OCI-LY7 (cell line): Measurements from ENCODE around the gene CYB5R4. TPM values are rescaled to one million over a fixed set of nuclear protein-coding genes. Genes with fewer than 3 reads are reported as not detected.

ENCODE experiments used
- BruUV-seq: library from RNA; stranded (reverse); fragments of 400-500 nt; replicated peaks from 2 replicates; lab custom pipeline; 2021; lab: Mats Ljungman, UMichigan
- CTCF ChIA-PET: fragments of 300-600 bp; sonication (Branson Sonifier 250); formaldehyde crosslinking; loops from one replicate; lab custom pipeline; 2022; ENCODE audit warnings: antibody characterized with exemption; ENCODE audit not compliant: unreplicated experiment; lab: Charles Lee
- POLR2A ChIA-PET: fragments of 300-600 bp; sonication (Branson Sonifier 250); formaldehyde crosslinking; loops from one replicate; lab custom pipeline; 2022; ENCODE audit warnings: antibody characterized with exemption; lab: Charles Lee
- DNase-seq: peaks from one replicate; pipeline ENCODE4 v3.0.0-alpha.2; 2015; ENCODE audit warnings: low spot score
- H2AFZ ChIP-seq: fragments of 200-600 bp; sonication (generic), shearing (Covaris generic); 2 replicates; pipeline ENCODE4 v1.6.1; 2014; ENCODE audit warnings: mild to moderate bottlenecking, antibody characterized with exemption, low read length, moderate library complexity
- H3K27ac ChIP-seq: fragments of 200-600 bp; sonication (generic); 2 replicates; pipeline ENCODE4 v1.5.1; 2014; ENCODE audit warnings: mixed run types, low read depth, mild to moderate bottlenecking, moderate library complexity, low read length, inconsistent platforms; ENCODE audit not compliant: poor library complexity, severe bottlenecking
- H3K36me3 ChIP-seq: fragments of 200-600 bp; sonication (generic); 2 replicates; pipeline ENCODE4 v1.6.1; 2014; ENCODE audit warnings: mild to moderate bottlenecking, antibody characterized with exemption, low read length, moderate library complexity, mixed read lengths; ENCODE audit not compliant: insufficient read depth
- H3K4me1 ChIP-seq: fragments of 200-600 bp; sonication (generic); 2 replicates; pipeline ENCODE4 v1.5.1; 2014; ENCODE audit warnings: mild to moderate bottlenecking, low read length; ENCODE audit not compliant: insufficient read depth, poor library complexity, severe bottlenecking
- H3K4me2 ChIP-seq: fragments of 200-600 bp; sonication (generic); 2 replicates; pipeline ENCODE4 v1.6.1; 2014; ENCODE audit warnings: mild to moderate bottlenecking, low read length
- H3K4me3 ChIP-seq: fragments of 200-600 bp; sonication (generic); 2 replicates; pipeline ENCODE4 v1.5.1; 2014; ENCODE audit warnings: mild to moderate bottlenecking, low read depth, low read length; ENCODE audit not compliant: poor library complexity, severe bottlenecking
- H3K79me2 ChIP-seq: fragments of 200-600 bp; sonication (generic); 2 replicates; pipeline ENCODE4 v1.6.1; 2016; ENCODE audit warnings: low read depth, mild to moderate bottlenecking, low read length, moderate library complexity, mixed read lengths; ENCODE audit not compliant: insufficient read depth
- H3K9me2 ChIP-seq: fragments of 200-600 bp; sonication (generic); 2 replicates; pipeline ENCODE4 v1.6.1; 2016; ENCODE audit warnings: mild to moderate bottlenecking, low read length, mixed read lengths; ENCODE audit not compliant: insufficient read depth
- H3K9me3 ChIP-seq: fragments of 200-600 bp; sonication (generic); 2 replicates; pipeline ENCODE4 v1.6.1; 2014; ENCODE audit warnings: mild to moderate bottlenecking, mixed run types, low read length, mixed read lengths
- H4K20me1 ChIP-seq: fragments of 200-600 bp; sonication (generic); 2 replicates; pipeline ENCODE4 v1.6.1; 2014; ENCODE audit warnings: mild to moderate bottlenecking, antibody characterized with exemption, low read length, moderate library complexity, mixed read lengths; ENCODE audit not compliant: insufficient read depth
- CTCF ChIP-seq: fragments of 200-600 bp; sonication (generic); conservative IDR thresholded peaks from 2 replicates; pipeline ENCODE4 v1.5.1; 2014; ENCODE audit warnings: mild to moderate bottlenecking, antibody characterized with exemption, low read length, moderate library complexity, mixed read lengths
- EZH2phosphoT487 ChIP-seq: fragments of 200-600 bp; sonication (generic); IDR thresholded peaks from 2 replicates; pipeline ENCODE4 v1.6.1; 2018; ENCODE audit warnings: low read depth, borderline replicate concordance, mild to moderate bottlenecking, mixed run types, antibody characterized with exemption, low read length, moderate library complexity, mixed read lengths
- intact Hi-C: fragments of 100-400 bp; cut with micrococcal nuclease; formaldehyde crosslinking; loops from one replicate; pipeline ENCODE4 v1.10.0; 2022; ENCODE audit not compliant: unreplicated experiment
- total RNA-seq, 2 experiments: library from RNA; depleted of rRNA in 1 of 2; stranded (reverse); fragments of >200 nt in 1 of 2; shearing (Covaris generic) in 1 of 2; gene quantifications; 2 replicates each; pipeline ENCODE4 v1.2.3, GENCODE V29; 2014 to 2022

Gene CYB5R4
- total RNA-seq, 2 experiments from 2014 or later, result 16.2 to 34.8 TPM

- Histone ChIP-seq H4K20me1 (no peaks in the 10 kb centered on the region), H3K36me3 (peaks cover 55% of the 10 kb centered on the region), H3K4me2 (no peak overlapping the region), H3K79me2 (no peaks in the 10 kb centered on the region), H3K4me1 (no peaks in the 10 kb centered on the region), H3K9me2 (no peaks in the 10 kb centered on the region), H3K4me3 (no peak overlapping the region), H3K9me3 (no peaks in the 10 kb centered on the region), H2AFZ (no peak overlapping the region), H3K27ac (no peak overlapping the region)
- ChIA-PET POLR2A (no interaction called here), CTCF (no interaction called here)
- no peak for TF ChIP-seq EZH2phosphoT487
- TF ChIP-seq CTCF, result no peak
- no TSS peak for BruUV-seq
- peak; percentile 10 for DNase-seq
- intact Hi-C loops, result no loop called here
These were observed 103.1 kb downstream of the CYB5R4 start for GRCh38 chr6:83962582-83962981.

GRCh38 chr6:83966539-83966938 lies 107.0 kb downstream of the CYB5R4 start:
- ChIA-PET CTCF (no interaction called here), POLR2A (no interaction called here)
- no TSS peak for BruUV-seq

GRCh38 chr6:83970582-83970981 lies 111.1 kb downstream of the CYB5R4 start:
- no peaks in the 10 kb centered on the region for H3K79me2 ChIP-seq

More at GRCh38 chr6:83966539-83966938, 107.0 kb downstream of the CYB5R4 start:
- no peak for DNase-seq
- H3K9me2 ChIP-seq, result no peaks in the 10 kb centered on the region
- no peak overlapping the region for H3K4me3 ChIP-seq
- H3K27ac ChIP-seq, result no peak overlapping the region
- H3K4me1 ChIP-seq, result no peaks in the 10 kb centered on the region
- no peak overlapping the region for H2AFZ ChIP-seq
- H3K79me2 ChIP-seq, result no peaks in the 10 kb centered on the region
- peaks cover 7% of the 10 kb centered on the region; the same call in 1 of the 2 replicates for H3K9me3 ChIP-seq
- intact Hi-C loops, result no loop called here
- H3K36me3 ChIP-seq, result peaks cover 26% of the 10 kb centered on the region
- no peak overlapping the region for H3K4me2 ChIP-seq
- H4K20me1 ChIP-seq, result no peaks in the 10 kb centered on the region
- no peak for TF ChIP-seq EZH2phosphoT487

More at GRCh38 chr6:83970582-83970981, 111.1 kb downstream of the CYB5R4 start:
- no peak for DNase-seq
- no peaks in the 10 kb centered on the region for H3K4me1 ChIP-seq
- no peak overlapping the region for H3K27ac ChIP-seq
- peaks cover 7% of the 10 kb centered on the region; the same call in 1 of the 2 replicates for H3K9me3 ChIP-seq
- POLR2A ChIA-PET, result interaction anchor here (0.6 to 1.5 kb wide), 3 partner anchors 10 to 96 kb away, joined by 3 to 5 read pairs (median 4); no protein-coding TSS in a partner anchor
- CTCF ChIA-PET, result no interaction called here
- no peak overlapping the region for H3K4me3 ChIP-seq
- no peak overlapping the region for H2AFZ ChIP-seq
- no TSS peak for BruUV-seq
- TF ChIP-seq CTCF (no peak), EZH2phosphoT487 (no peak)
- H3K9me2 ChIP-seq, result no peaks in the 10 kb centered on the region
- no peaks in the 10 kb centered on the region for H4K20me1 ChIP-seq
- H3K36me3 ChIP-seq, result no peaks in the 10 kb centered on the region
- H3K4me2 ChIP-seq, result no peak overlapping the region
- intact Hi-C loops, result no loop called here
